Neuronal stem cell (in vitro differentiated cells): ENCODE results near the gene B3GNT9.

Source experiments
- DNase-seq: peaks from one replicate; pipeline ENCODE4 v3.0.0-alpha.2; 2013; ENCODE audit warnings: low spot score
- H2AFZ ChIP-seq: one replicate; pipeline ENCODE4 v1.6.1; 2013; ENCODE audit warnings: mild to moderate bottlenecking, low read length, inconsistent platforms
- H2AK5ac ChIP-seq: 2 replicates; pipeline ENCODE4 v1.6.1; 2013; ENCODE audit warnings: low read depth, mild to moderate bottlenecking, inconsistent platforms, low read length, moderate library complexity, mixed read lengths
- H2BK120ac ChIP-seq: 2 replicates; pipeline ENCODE4 v1.6.1; 2013; ENCODE audit warnings: low read depth, mild to moderate bottlenecking, inconsistent platforms, low read length, moderate library complexity, mixed read lengths
- H2BK12ac ChIP-seq: one replicate; pipeline ENCODE4 v1.6.1; 2013; ENCODE audit warnings: low read length, inconsistent platforms
- H2BK15ac ChIP-seq: 2 replicates; pipeline ENCODE4 v1.6.1; 2013; ENCODE audit warnings: mild to moderate bottlenecking, low read length, inconsistent platforms, mixed read lengths
- H2BK5ac ChIP-seq: one replicate; pipeline ENCODE4 v1.6.1; 2013; ENCODE audit warnings: inconsistent platforms, mild to moderate bottlenecking, low read length, moderate library complexity
- H3K14ac ChIP-seq: one replicate; pipeline ENCODE4 v1.6.1; 2013; ENCODE audit warnings: low read length, inconsistent platforms
- H3K18ac ChIP-seq: 2 replicates; pipeline ENCODE4 v1.6.1; 2013; ENCODE audit warnings: low read length, inconsistent platforms
- H3K23ac ChIP-seq: 2 replicates; pipeline ENCODE4 v1.6.1; 2013; ENCODE audit warnings: low read depth, mild to moderate bottlenecking, mixed read lengths, low read length, inconsistent platforms; ENCODE audit not compliant: poor library complexity
- H3K27ac ChIP-seq: replicated peaks from 3 replicates; pipeline ENCODE4 v1.5.1; 2013; ENCODE audit warnings: low read length, inconsistent platforms
- H3K27me3 ChIP-seq, 3 experiments: 2 replicates each; pipeline ENCODE4 v1.6.1; 2013; ENCODE audit warnings: low read length in 3 of 3, mild to moderate bottlenecking in 2 of 3, inconsistent platforms in 1 of 3, low read depth in 1 of 3, mixed read lengths in 1 of 3, moderate library complexity in 1 of 3; ENCODE audit not compliant: control insufficient read depth in 3 of 3, insufficient read depth in 3 of 3
- H3K36me3 ChIP-seq, 2 donors: replicated peaks in 1 of 2; 2 replicates each; pipeline ENCODE4 v1.6.1; 2013; ENCODE audit warnings: low read length in 2 of 2; ENCODE audit not compliant: control insufficient read depth in 2 of 2, insufficient read depth in 2 of 2
- H3K4ac ChIP-seq: 2 replicates; pipeline ENCODE4 v1.6.1; 2013; ENCODE audit warnings: inconsistent platforms, mild to moderate bottlenecking, low read length, moderate library complexity
- H3K4me1 ChIP-seq, 2 donors: 1 replicate in 1 of 2; 2 replicates in 1 of 2; pipeline ENCODE4 v1.6.1; 2013; ENCODE audit warnings: low read length in 2 of 2, low read depth in 1 of 2; ENCODE audit not compliant: control insufficient read depth in 2 of 2, insufficient read depth in 1 of 2
- H3K4me2 ChIP-seq: one replicate; pipeline ENCODE4 v1.6.1; 2013; ENCODE audit warnings: mild to moderate bottlenecking, low read length, inconsistent platforms; ENCODE audit not compliant: insufficient read depth, poor library complexity, severe bottlenecking
- H3K4me3 ChIP-seq, 2 donors: 2 replicates each; pipeline ENCODE4 v1.5.1; 2013; ENCODE audit warnings: low read length in 2 of 2, mild to moderate bottlenecking in 2 of 2, inconsistent platforms in 1 of 2, moderate library complexity in 1 of 2
- H3K79me1 ChIP-seq: one replicate; pipeline ENCODE4 v1.6.1; 2013; ENCODE audit warnings: low read depth, mild to moderate bottlenecking, inconsistent platforms, low read length, moderate library complexity
- H3K9ac ChIP-seq: one replicate; pipeline ENCODE4 v1.6.1; 2013; ENCODE audit warnings: mild to moderate bottlenecking, low read depth, low read length, inconsistent platforms; ENCODE audit not compliant: poor library complexity
- H3K9me3 ChIP-seq, 2 donors: replicated peaks in 1 of 2; 2 replicates each; pipeline versions ENCODE3 to v1.6.1; 2013; ENCODE audit warnings: low read length in 2 of 2, mild to moderate bottlenecking in 2 of 2, inconsistent platforms in 1 of 2, low read depth in 1 of 2, mixed read lengths in 1 of 2, moderate library complexity in 1 of 2; ENCODE audit not compliant: control insufficient read depth in 2 of 2, insufficient read depth in 1 of 2
- H4K8ac ChIP-seq: one replicate; pipeline ENCODE4 v1.6.1; 2013; ENCODE audit warnings: low read depth, mild to moderate bottlenecking, inconsistent platforms, low read length, moderate library complexity
- H4K91ac ChIP-seq: one replicate; pipeline ENCODE4 v1.6.1; 2013; ENCODE audit warnings: low read length, low read depth, mild to moderate bottlenecking, inconsistent platforms; ENCODE audit not compliant: poor library complexity
- WGBS, 2 donors: extraction: QIAGEN DNeasy Blood & Tissue Kit; methylation state at CpG; one replicate each; pipeline ENCODE4 v1.1.7; 2013; ENCODE audit warnings: missing lambda C conversion rate in 2 of 2, mixed read lengths in 1 of 2; ENCODE audit not compliant: insufficient read length in 2 of 2, insufficient replicate concordance in 1 of 2; ENCODE audit errors: extremely low coverage in 2 of 2; 5-methylcytosine and 5-hydroxymethylcytosine counted together

The B3GNT9 gene

GRCh38 chr16:67100569-67101310 lies 50.1 kb downstream of the B3GNT9 start:
- no peaks in the 10 kb centered on the region for H3K4me1 ChIP-seq
- no peak overlapping the region for H2AK5ac ChIP-seq
- no peak overlapping the region for H2BK12ac ChIP-seq
- H3K23ac ChIP-seq: no peak overlapping the region
- no peak overlapping the region for H4K91ac ChIP-seq
- no peak overlapping the region for H3K14ac ChIP-seq
- H3K9ac ChIP-seq: no peak overlapping the region
- no peak overlapping the region for H3K4me3 ChIP-seq
- peaks cover 0 to 2% of the 10 kb centered on the region in 2 donors for H3K9me3 ChIP-seq
- no peak overlapping the region for H3K4ac ChIP-seq
- no CpG with 5 or more reads among the region's 1 CpG for WGBS, 2 donors
- H3K4me2 ChIP-seq: no peak overlapping the region
- no peak for DNase-seq
- H4K8ac ChIP-seq: no peak overlapping the region
- no peak overlapping the region for H2BK5ac ChIP-seq
- no peaks in the 10 kb centered on the region for H3K27me3 ChIP-seq
- no peaks in the 10 kb centered on the region for H3K79me1 ChIP-seq
- H2BK120ac ChIP-seq: no peak overlapping the region
- H3K27ac ChIP-seq: no peak overlapping the region
- peaks cover 0 to 45% of the 10 kb centered on the region in 2 donors for H3K36me3 ChIP-seq
- H3K18ac ChIP-seq: no peak overlapping the region
- no peak overlapping the region for H2AFZ ChIP-seq
- H2BK15ac ChIP-seq: no peak overlapping the region

- peaks cover 0 to 63% of the 10 kb centered on the region in 2 donors for H3K36me3 ChIP-seq
These were observed 52.2 kb downstream of the B3GNT9 start for GRCh38 chr16:67098599-67098998.

More at GRCh38 chr16:67098599-67098998, 52.2 kb downstream of the B3GNT9 start:
- WGBS, 2 donors: no CpG with 5 or more reads among the region's 2 CpGs
- Histone ChIP-seq H3K4me2 (no peak overlapping the region), H3K18ac (no peak overlapping the region), H3K9me3 (peaks cover 0 to 2% of the 10 kb centered on the region in 2 donors), H3K4me1 (no peaks in the 10 kb centered on the region), H3K4me3 (no peak overlapping the region), H3K79me1 (no peaks in the 10 kb centered on the region), H3K14ac (no peak overlapping the region), H2BK120ac (no peak overlapping the region), H3K27ac (no peak overlapping the region), H3K9ac (no peak overlapping the region), H3K23ac (no peak overlapping the region), H2BK5ac (no peak overlapping the region), H3K27me3 (no peaks in the 10 kb centered on the region), H2AK5ac (no peak overlapping the region), H2AFZ (no peak overlapping the region), H2BK12ac (no peak overlapping the region), H4K8ac (no peak overlapping the region), H2BK15ac (no peak overlapping the region), H3K4ac (no peak overlapping the region), H4K91ac (no peak overlapping the region)
- no peak for DNase-seq
